ENCODE data around the gene AHCTF1.

GRCh38 chr1:246795906-246796694 is 135.6 kb downstream of the AHCTF1 start:
- TF ChIP-seq PHF8 (conservative IDR thresholded peaks at IDR 0.05; ENCODE audit: low read depth, low read length) (no peak), SRF (IDR thresholded peaks at IDR 0.05; ENCODE audit: low read depth, low read length) (no peak), CTCF (IDR thresholded peaks at IDR 0.05; ENCODE audit: control extremely low read depth in 1 of 3, insufficient read depth in 1 of 3, low read depth in 1 of 3, low read length in 3 of 3) (no peak), EP300 (IDR thresholded peaks at IDR 0.05; ENCODE audit: borderline replicate concordance in 1 of 2, low read depth in 2 of 2, low read length in 2 of 2) (no peak), SP1 (IDR thresholded peaks at IDR 0.05; ENCODE audit: low read depth, low read length) (no peak), EGR1 (IDR thresholded peaks at IDR 0.05; ENCODE audit: borderline replicate concordance, low read depth, low read length) (no peak), GABPA (IDR thresholded peaks at IDR 0.05; ENCODE audit: borderline replicate concordance, insufficient read depth, low read length) (no peak), JUND (IDR thresholded peaks at IDR 0.05; ENCODE audit: low read length) (no peak)
